ENCODE data around the gene PTCD1.

PTCD1 gene

GRCh38 chr7:99438573-99439480, at the start of gene PTCD1, which contains the start of gene CPSF4:
Gene PTCD1, minus strand, starts transcription at chr7:99438798. Its CDS starts 3,556 bp downstream, at chr7:99435242.
Gene CPSF4, plus strand, starts transcription at chr7:99438943. Its CDS starts 140 bp downstream, at chr7:99439083.
- DNase-seq (ENCODE audit: low spot score): peak; percentile 93

GRCh38 chr7:99485094-99485493, 46.5 kb upstream of the PTCD1 start:
- DNase-seq (ENCODE audit: low spot score): no peak

DNA sequence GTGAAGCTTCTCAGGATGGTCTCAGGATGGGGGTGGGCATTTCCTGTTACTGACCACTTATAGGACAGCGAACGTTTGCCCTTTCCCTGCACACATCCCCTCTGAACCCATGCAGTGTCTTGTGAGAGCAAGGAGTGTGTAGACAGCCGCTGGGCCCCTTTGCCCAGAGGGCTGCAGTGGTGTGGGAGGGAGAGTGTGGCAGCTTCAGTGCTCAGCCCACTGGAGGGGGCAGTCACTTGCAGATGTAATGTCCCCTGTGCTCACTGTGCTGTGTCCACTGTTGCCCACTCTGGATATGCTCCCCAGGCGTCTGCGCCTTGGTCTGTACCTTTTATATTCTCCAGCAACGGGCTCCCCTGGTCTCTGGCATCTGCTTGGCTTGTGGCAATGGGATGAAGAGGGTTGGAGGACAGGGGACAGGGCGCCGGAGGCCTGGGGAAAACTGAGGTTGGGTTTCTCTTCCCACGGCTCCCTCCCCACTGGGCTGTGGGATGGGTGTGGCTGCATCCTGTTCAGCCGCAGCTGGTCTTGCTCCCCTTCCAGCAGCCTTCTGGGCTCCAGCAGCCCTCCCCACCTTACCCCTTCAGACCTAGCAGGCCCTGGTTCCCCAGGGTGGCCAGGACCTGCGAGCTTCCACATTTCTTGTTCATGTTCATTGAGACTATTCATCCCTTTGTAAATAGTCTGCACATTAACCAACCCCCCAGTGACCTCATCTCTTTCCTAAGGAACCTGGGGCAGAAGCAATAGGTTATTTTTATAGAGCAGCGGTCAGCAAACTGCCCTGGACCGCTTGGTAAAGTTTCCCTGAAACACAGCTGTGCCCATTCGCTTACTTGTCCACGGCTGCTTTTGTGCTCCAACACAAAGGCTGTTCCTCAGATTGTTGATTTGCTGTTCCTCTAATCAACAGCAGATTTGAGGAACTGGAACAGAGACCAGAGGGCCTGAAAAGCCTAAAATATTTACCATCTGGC, 40.2 kb upstream of the PTCD1 start:
- DNase-seq (ENCODE audit: low spot score): no peak

GRCh38 chr7:99476107-99476506, 37.5 kb upstream of the PTCD1 start:
- DNase-seq (ENCODE audit: low spot score): no peak

DNA sequence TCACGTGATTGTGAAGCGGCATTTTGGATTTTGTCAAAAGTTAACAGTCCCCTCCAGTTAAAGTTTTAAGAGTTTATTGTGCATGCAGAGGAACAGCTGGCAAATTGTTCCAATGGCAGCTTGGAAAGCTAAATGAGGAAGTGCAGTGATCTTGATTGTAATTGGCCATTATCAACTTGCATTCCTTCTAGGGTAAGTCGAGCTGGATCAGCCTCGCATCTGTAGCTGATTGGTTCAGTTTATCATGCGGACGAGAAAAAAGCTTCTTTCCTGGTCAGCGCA, 34.7 kb upstream of the PTCD1 start:
- peak; percentile 13 for DNase-seq (ENCODE audit: low spot score)

DNA sequence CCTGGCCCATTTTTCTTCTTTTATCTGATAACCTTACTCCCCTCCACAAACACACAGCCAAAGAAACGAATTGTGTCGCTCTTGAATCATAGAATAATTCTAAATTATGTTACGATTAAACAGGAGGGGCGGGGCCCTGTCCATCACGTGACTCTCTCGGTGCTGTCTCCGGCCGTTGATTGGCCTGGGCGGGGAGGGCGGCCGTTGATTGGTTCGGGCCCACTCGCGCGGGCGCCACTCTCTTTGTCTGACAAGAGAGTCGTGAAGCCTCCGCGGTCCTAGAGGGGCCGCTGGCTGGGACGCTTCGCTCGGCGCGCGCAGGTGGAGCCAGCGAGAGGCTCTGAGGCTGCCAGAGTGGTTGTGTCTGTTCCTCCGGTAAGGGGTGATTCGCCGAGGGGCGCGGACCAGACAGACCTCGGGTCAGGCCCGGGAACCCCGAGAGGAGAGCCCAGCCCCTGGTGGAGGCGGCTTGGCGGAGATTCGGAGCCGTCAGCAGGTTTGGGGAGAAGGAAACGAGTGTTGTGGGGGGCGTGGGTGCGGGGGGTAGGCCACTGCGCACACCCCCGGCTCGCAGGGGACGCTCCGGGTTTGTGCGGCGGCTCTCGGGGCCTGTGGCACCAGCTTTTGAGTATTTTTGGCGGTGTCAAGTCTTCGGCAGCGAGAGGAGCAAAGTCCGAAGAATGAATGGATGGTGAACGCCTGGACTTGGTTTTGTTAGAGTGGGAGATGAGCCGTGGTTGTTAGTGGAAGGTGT, 34.1 kb upstream of the PTCD1 start, which contains the start of gene ZNF789:
ZNF789 (plus strand) TSS at position 330 of the 754 bp plus-strand sequence. CDS start 3,567 bp downstream, outside the sequence.
- peak; percentile 98 for DNase-seq (ENCODE audit: low spot score)

- DNase-seq (ENCODE audit: low spot score): no peak
Observed at GRCh38 chr7:99469381-99470065, 30.9 kb upstream of the PTCD1 start.

GRCh38 chr7:99468336-99468918, 29.8 kb upstream of the PTCD1 start:
- DNase-seq (ENCODE audit: low spot score): no peak

GRCh38 chr7:99465421-99465768, 26.8 kb upstream of the PTCD1 start:
- no peak for DNase-seq (ENCODE audit: low spot score)

DNA sequence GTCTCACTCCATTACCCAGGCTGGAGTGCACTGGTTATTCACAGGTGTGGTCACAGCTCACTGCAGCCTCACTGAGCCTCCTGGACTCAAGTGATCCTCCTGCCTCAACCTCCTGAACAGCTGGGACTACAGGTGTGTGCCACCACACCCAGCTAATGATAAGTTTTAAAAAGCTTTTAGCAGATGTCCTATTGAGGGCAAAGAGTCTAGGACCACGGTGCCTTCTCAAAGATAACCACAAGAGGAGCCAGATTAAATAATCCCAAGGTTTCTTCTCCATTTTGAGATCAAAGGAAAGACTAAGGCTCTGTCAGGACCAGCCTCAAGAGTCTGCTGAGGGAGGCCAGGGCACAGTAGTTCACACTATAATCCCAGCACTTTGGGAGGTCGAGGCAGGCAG, 22.6 kb upstream of the PTCD1 start:
- DNase-seq (ENCODE audit: low spot score): no peak

DNA sequence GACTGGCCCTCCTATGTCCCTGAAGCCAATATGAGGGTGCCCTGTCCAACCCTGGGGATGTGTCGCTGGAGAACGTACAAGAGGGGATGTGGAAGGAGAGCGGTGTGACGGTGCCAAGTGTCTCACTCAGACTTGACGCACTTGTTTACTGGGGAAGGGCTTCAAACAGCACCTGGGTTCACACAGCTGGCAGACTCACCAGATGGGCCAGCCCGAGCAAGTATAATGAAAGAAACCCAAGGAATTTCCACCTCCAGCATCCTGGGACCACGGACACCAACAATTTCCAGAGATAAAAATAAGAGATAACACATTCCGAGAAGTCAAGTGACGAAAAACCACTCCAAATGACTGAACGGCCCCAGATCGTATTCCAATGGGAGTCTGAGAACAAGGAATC, 22.1 kb upstream of the PTCD1 start:
- no peak for DNase-seq (ENCODE audit: low spot score)

- peak; percentile 9 for DNase-seq (ENCODE audit: low spot score)
Observed at GRCh38 chr7:99459087-99459486, 20.5 kb upstream of the PTCD1 start.

- no peak for DNase-seq (ENCODE audit: low spot score)
Observed at GRCh38 chr7:99457650-99458493, 19.3 kb upstream of the PTCD1 start.

- DNase-seq (ENCODE audit: low spot score): no peak
Observed at GRCh38 chr7:99457050-99457649, 18.6 kb upstream of the PTCD1 start.

- no peak for DNase-seq (ENCODE audit: low spot score)
Observed at GRCh38 chr7:99456288-99456687, 17.7 kb upstream of the PTCD1 start.

GRCh38 chr7:99455874-99456273, 17.3 kb upstream of the PTCD1 start:
- DNase-seq (ENCODE audit: low spot score): no peak

- DNase-seq (ENCODE audit: low spot score): no peak
Observed at GRCh38 chr7:99453105-99453504, 14.5 kb upstream of the PTCD1 start.

GRCh38 chr7:99452541-99452940, 13.9 kb upstream of the PTCD1 start:
- DNase-seq (ENCODE audit: low spot score): no peak

GRCh38 chr7:99451936-99452335, 13.3 kb upstream of the PTCD1 start:
- DNase-seq (ENCODE audit: low spot score): no peak

GRCh38 chr7:99449326-99449725, 10.7 kb upstream of the PTCD1 start:
- no peak for DNase-seq (ENCODE audit: low spot score)
